C1 segment of cervical spinal cord (tissue), 14 donors: Measurements from ENCODE around the gene PCDH1.
"Not testable (repeated sequence)": the region's sequence is repeated elsewhere in the genome, so short reads cannot be mapped to it uniquely, and the experiment has no call there.

Experiments
- DNase-seq, 14 donors: peaks; one replicate each; lab custom pipeline; 2025; lab: John Stamatoyannopoulos, UW

Gene PCDH1

DNA sequence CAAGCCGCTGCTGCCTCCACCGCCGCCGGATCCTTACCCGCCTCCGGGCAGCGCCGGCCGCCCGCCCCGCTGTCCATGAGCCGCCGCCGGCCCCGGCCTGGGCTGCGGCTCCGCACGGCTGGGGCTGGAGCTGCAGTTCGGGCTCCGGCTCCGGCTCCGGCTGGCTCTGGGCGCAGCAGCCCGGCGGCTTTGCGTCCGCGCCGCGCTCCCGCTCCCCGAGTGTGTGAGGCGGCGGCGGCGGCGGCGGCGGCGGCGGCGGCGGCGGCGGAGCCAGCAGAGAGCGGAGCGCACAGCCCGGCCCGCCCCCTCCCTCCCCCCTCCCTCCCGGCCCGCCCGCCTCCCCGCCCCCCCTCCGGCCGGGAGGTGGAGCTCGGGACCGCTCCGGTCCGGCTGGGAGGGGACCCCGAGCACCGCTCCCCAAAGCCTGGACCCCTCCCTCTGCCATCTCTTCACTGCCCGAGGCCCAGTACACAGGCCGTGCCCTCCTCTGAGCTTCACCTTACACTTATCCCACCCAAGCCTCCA, at the start of gene PCDH1:
Gene PCDH1, minus strand, starts transcription at position 225 of the 525 bp plus-strand sequence. Its CDS starts 148 bp downstream, at position 77.
- peak in 9 of 14 donors; percentile 68 to 86 (median 81) for DNase-seq

GRCh38 chr5:141926434-141926833, 48.2 kb upstream of the PCDH1 start:
- DNase-seq, result no peak

DNA sequence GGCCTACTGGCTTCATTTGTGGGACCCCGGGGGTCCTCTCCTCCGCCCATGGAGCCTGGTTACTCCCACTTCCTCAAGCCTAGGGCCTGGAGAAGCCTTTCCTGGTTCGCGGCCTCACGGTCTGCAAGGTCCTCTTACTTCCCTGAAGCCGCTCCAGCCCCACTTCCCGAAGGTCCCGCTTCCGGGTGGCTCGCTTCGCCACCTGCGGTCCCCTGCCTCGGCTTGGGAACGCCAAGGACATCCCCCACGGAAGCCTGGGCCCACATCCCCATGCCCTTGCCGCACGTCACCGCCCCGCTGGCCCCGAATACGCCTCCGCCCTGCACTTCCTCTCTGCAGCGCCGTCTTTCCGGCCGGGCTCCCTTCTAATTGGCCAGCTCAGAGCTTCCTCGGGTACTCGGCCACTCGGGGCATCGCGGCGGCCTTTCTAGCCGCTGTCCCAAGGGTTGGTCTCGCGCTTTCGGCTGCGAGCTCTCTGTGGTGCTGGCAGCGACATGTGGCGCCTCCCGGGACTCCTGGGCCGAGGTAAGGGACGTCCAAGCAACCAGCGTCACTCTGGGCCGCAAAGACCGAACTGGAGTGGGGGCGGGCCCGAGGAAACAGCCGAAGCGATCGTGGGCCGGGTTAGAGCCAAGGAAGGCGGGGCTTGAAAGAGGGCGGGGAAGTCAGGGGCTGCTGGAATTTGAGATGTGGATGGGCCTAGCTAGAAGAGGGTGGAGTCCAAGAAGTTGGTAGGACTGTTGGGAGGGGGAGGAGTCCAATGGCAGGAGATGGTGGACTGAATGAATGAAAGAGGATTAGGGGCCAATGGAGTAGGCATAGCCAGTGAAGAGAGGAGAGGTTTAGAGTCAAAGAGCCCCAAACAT, 45.5 kb upstream of the PCDH1 start, which contains the start of gene DELE1:
Gene DELE1, plus strand, starts transcription at position 424 of the 866 bp plus-strand sequence. Its CDS starts 71 bp downstream, at position 495.
- peak; percentile 90 to 98 (median 96) for DNase-seq

DNA sequence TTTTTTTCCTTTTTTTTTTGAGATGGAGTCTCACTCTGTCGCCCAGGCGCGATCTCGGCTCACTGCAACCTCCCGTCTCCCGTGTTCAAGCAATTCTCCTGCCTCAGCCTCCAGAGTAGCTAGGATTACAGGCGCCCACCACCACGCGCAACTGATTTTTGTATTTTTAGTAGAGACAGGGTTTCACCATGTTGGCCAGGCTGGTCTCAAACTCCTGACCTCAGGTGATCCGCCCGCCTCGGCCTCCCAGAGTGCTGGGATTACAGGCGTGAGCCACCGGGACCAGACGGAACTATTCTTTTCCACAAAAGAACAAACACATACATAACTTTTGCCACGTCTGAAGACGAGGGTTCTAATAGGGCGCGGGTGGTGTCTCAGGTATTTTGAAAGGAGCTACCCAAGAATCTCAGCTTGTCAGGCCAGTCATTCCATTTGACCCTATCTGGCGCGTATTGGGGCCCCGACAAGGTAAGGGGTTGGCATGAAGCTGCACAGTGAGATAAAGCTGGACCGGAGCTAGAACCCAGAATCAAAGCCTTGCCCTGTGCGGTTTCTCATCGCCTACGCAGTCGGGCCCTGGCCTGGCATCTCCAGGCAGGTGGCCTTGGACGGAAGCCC, 44.7 kb upstream of the PCDH1 start:
- not testable (repeated sequence) for DNase-seq

DNA sequence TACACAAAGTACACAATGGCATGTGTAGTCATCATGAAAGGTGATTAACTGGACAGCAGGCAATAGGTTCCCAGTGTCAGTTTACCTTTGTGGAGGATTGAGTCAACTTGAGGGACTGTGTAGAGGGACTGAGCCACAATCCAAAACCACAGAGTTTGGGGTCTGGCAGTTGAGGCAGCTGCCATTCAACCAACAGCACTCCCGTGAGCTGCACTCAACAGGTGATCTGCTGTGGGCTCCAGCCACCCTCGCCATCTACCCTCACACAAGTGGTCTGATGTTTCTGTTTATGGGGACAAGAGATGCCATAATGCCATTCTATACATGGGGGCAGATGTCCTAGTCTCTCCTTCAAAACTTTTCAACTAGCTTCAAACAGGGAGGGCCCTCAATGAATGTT, 42.6 kb upstream of the PCDH1 start:
- no peak for DNase-seq

DNA sequence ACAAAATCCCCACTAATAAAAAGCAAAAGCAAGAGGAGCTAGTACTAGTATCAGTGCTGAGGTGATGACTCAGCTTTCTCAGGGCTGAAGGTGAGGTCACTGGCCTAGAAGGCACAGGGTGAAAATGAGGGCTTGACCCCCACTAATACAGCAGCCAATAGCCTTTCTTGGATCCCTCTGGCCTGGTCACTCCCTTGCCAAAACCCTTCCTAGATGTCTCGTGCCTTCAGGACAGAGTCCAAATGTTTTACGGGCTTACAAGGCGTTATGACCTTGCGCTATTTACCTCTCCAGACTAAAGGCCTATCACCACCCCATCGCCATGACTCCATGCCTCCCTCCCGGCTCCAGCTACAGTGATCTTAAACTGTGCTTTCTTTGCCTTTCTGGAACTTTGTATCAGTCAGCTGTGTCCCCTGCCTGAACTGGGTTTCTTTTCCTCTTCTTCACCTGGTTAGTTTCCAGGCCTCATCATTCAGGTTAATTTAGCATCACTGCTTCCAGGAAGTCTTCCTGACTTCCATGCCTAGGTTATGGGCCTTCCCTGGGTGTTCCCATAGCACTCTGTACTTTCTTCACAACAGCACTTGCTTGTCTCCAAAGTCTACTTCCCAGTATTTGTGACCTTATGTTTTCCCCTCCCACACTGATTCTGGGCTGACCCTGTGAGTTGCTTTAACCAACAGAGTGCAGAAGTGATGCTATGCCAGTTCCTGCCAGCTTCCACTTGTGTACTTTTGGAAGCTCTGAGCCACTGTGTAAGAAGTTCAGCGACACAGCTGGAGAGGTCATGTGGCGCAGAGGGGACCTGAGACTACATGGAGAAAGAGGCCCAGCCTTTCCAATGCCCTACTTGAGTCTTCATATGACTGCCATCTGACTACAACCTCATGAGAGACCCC, 41.3 kb upstream of the PCDH1 start:
- no peak for DNase-seq

DNA sequence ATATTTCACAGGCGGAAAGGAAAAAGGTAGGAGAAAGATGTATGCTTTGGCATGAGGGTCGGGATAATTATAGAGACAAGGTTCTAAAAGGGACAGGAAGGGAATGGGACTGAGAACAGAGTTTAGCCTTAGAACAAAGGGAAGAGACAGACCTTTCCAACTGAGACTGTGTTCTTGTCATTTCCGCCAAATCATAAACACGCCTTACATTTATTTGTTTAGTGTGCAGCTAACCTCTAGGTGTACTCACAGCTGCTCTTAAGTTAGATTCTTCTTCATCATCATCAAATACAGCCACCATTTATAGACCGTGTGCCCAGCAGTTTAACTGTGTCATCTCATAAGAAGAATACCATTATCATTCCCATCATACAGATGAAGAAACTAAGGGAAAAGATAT, 39.5 kb upstream of the PCDH1 start:
- DNase-seq, result no peak

DNA sequence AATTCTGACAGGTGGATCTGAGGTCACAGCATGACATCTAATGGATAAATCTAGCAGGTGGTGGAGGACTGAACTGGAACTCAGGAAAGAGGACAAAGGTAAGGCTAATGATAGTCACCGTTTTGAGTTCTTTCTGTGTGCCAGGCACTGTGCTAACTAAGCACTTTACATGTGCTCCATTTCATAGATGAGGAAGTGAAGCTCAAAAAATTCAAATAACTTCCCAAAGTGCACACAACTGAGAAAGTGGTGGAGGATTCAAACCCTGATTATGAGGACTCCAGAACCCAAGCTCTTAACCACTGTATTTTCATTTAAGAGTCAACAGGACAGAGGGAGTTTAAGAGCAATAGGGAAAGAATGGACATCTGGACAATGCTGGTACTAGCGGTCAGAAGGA, 38.3 kb upstream of the PCDH1 start:
- no peak for DNase-seq

DNA sequence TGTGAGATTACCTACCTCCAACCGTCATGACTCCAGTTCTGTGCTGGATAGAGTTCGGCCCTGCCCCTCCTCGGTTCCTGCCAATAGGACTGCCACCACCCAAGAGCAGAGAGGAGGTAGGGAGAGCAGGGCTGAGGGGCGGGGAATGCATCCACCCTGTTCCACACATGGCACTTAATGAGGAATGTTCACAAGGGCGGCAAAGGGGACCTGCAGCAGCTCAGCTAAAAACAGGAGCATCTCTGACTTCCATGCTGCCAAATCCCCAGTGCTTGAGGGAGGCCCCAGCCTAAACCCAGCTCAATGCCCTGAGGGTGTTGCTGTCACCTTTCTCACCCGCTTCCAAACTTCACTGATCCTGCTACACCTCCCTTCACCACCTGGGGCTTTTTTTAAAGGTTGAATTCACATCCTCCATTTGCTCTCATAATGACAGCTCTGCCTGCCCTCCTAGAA, 37.7 kb upstream of the PCDH1 start:
- DNase-seq, result no peak

DNA sequence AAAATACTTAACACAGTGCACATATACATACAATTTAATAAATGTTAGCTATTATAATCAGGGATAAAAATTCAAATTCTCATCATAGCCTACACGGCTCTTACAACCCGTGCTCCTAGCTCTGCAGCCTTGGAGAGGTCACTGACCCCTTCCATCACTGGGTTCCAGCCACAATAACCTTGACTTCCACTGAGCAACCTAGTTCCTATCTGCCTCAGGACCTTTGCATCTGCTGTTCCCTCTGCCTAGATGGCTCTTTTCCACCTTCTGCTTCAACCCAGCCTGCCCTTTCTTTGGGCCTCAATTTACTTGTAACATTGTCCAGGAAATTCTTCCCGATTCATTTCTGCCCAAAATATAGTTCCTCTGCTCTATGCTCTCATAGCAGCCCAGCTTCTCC, 36.6 kb upstream of the PCDH1 start:
- DNase-seq, result no peak

- DNase-seq, result peak in 13 of 14 donors; percentile 6 to 84 (median 40)
These were observed 36.1 kb upstream of the PCDH1 start for GRCh38 chr5:141914199-141914743.

DNA sequence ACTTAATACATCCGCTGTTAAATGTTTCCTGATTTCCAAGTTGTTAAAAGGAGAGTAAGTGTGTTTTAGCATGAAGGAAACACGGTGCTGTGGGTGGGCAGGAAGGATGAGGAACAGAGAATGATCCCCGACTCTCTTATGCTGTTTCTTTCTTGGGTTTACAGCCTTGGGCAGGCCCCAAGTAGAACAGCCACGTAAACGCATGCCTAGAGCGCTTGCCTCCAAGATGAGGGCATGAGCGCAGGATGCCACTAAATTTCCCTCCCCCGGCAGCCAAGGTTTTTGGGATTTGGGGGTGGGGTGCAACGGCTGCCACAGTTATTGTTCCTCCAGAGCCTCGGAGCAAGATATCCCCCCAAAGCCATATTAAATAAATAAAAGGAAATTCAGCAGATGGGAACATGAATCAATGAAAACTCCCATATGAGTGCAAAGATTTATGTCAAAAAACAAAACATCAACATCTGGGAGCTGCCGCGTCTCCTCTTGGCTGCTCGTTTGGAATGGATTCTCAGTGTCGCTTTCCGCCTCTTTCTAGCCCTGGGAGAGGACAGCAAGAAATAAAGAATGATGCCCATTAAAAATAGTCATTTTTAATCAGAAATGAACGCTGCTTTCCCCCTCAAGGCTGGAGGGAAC, 35.5 kb upstream of the PCDH1 start:
- DNase-seq, result peak in 1 of 14 donors; percentile 14

GRCh38 chr5:141910271-141910673, 32.1 kb upstream of the PCDH1 start:
- no peak for DNase-seq

GRCh38 chr5:141909212-141909611, 31.0 kb upstream of the PCDH1 start:
- no peak for DNase-seq

DNA sequence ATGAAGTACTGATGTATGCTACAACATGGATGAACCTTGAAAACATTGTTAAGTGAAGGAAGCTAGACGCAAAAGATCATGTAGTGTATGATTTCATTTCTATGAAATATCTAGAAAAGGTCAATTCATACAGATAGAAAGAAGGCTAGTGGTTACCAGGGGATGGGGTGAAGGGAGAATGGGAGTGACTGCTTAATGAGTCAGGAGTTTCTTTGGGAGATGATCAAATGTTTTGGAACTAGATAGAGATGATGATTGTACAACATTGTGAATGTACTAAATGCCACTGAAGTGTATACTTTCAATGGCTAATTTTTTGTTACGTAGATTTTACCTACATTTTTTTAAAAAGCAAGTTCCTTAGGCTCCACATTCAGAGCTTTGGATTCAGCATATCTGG, 30.6 kb upstream of the PCDH1 start:
- DNase-seq, result no peak

DNA sequence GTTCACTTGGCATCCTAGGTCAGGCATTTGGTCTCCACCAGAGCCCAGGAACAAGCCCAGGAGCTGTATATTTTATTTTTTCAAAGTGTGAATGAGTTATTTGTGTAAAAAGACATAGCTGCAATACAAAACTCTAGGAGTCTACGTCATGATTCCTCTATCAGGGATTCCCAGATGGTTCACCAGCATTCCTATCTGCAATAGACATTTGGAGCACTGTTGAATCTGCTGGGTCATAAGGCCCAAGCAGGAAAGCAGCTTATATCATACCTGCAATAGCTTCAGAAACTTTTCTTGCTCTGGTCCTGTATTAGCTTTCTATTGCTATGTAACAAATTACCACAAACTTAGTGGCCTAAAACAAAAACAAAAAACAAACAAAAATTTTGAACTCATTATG, 28.8 kb upstream of the PCDH1 start:
- DNase-seq, result no peak

DNA sequence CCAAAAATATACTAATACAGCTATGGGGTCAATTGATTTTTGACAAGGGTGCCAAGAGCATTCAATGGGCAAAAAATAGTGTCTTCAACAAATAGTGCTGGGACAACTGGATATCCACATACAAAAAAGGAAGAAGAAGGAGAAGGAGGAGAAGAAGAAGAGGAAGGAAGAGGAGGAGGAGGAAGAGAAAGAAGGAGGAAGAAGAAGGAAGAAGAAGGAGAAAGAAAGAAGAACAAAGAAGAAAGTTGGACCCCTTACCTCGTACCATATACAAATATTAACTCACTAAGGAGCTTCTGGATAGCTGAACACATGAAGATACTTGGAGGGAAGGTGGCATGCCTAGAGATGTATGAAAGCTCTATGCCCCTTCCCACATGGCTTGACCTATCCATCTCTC, 28.3 kb upstream of the PCDH1 start:
- no peak for DNase-seq

DNA sequence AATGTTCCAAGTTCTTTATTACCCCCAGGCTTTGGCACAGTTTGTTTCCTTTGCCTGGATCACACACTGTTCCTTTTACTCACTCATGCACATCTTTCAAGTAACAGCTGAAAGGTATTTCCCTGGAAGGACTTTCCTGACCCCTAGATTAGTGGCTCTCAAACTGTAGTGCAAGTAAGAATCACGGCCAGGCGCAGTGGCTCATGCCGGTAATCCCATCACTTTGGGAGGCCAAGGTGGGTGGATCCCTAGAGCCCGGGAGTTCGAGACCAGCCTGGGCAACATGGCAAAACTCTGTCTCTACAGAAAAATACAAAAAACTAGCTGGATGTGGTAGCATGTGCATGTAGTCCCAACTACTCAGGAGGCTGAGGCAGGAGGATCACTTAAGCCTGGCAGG, 26.3 kb upstream of the PCDH1 start:
- no peak for DNase-seq

- no peak for DNase-seq
These were observed 25.1 kb upstream of the PCDH1 start for GRCh38 chr5:141903261-141903660.

DNA sequence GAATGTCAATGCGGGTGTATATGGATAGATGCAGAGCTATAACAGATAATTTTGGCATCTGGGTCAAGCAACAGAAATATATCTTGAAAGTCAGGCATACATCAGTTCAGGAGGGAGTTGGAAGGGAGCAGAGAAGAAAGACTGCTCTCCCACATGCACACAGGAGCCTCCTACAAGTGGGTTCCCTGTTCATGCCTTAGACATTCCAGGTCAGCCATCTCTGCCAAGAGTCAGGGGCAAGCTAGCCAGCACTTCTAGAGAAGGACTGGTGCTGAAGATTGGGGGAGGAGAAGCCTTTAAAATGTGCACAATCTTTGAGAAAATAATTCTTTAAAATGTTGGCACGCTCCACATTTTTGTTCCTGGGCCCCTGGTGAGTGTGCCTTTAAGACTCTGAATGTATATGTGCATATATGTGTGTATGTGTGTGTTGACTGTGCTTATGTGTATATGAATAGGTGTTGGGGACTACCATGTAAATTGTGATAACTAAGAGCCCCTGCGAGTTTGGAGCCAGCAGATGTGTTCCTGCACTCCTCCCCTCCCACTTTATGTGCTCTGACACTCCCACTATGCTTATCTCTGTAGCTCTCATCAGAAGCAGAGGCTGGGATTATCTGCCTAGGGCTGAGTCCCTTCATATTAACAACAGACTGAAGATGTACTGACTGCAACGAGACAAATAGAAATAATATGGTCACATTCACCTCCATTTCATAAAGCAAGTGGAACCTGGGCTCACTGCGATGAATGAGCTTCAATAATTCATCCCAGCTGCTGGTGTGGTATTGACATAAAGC, 24.0 kb upstream of the PCDH1 start:
- DNase-seq, result no peak
